Cardiac muscle cell (in vitro differentiated cells and primary cell): ENCODE measurements around the gene CUEDC1. TPM values are rescaled to one million over a fixed set of nuclear protein-coding genes. Genes with fewer than 3 reads are reported as not detected.

Experiments
- DNase-seq, 2 donors: peaks; one replicate each; pipeline versions ENCODE4 v3.0.0 to v3.0.0-alpha.2; 2010 to 2017; ENCODE audit warnings: low read depth in 1 of 2, low spot score in 1 of 2
- H3K27ac ChIP-seq: fragments of 200-600 bp; sonication (generic); 2 replicates; pipeline ENCODE4 v1.5.1; 2016
- H3K27me3 ChIP-seq: fragments of 200-600 bp; sonication (generic); 2 replicates; pipeline ENCODE4 v1.6.0; 2016; ENCODE audit warnings: control low read depth
- H3K36me3 ChIP-seq: fragments of 200-600 bp; sonication (generic); 2 replicates; pipeline ENCODE4 v1.5.1; 2016; ENCODE audit warnings: control low read depth
- H3K4me1 ChIP-seq: fragments of 200-600 bp; sonication (generic); 2 replicates; pipeline ENCODE4 v1.8.1; 2017; ENCODE audit warnings: low read depth, mild to moderate bottlenecking, mixed run types
- H3K4me3 ChIP-seq: fragments of 200-600 bp; sonication (generic); 2 replicates; pipeline ENCODE4 v1.5.1; 2016; ENCODE audit warnings: mild to moderate bottlenecking
- H3K9me3 ChIP-seq: fragments of 200-600 bp; sonication (generic); 2 replicates; pipeline ENCODE4 v1.5.1; 2017; ENCODE audit warnings: low read depth, mild to moderate bottlenecking, control low read depth
- CTCF ChIP-seq: IDR thresholded peaks from 2 replicates; pipeline ENCODE4 v1.5.1; 2012; ENCODE audit warnings: low read depth, mild to moderate bottlenecking, low read length
- polyA plus RNA-seq: library from polyadenylated mRNA; unstranded; fragments of >200 nt; fragmentation: Nextera tagmentation; extraction: Ambion mirVana; gene quantifications from 2 replicates; pipeline ENCODE4 v1.2.1, GENCODE V29; 2016
- total RNA-seq: library from RNA; depleted of rRNA; stranded (reverse); fragments of >200 nt; gene quantifications from 2 replicates; pipeline ENCODE4 v1.2.3, GENCODE V29; 2016

Gene CUEDC1
- total and polyA plus RNA-seq, 2 experiments from 2014 or later = 10.9 to 18.3 TPM

GRCh38 chr17:57899391-57899790 is 55.8 kb downstream of the CUEDC1 start:
- TF ChIP-seq CTCF = no peak
- peaks cover 20% of the 10 kb centered on the region for H3K4me1 ChIP-seq

GRCh38 chr17:57898487-57899311 is 56.5 kb downstream of the CUEDC1 start:
- no peak overlapping the region for H3K4me3 ChIP-seq
- DNase-seq = peak; percentile 38 to 93
- peak overlapping the region; percentile 92 for H3K27ac ChIP-seq
- no peaks in the 10 kb centered on the region for H3K36me3 ChIP-seq
- no peaks in the 10 kb centered on the region for H3K27me3 ChIP-seq
- no peaks in the 10 kb centered on the region for H3K9me3 ChIP-seq
- peaks cover 18% of the 10 kb centered on the region for H3K4me1 ChIP-seq
- no peak for TF ChIP-seq CTCF

More at GRCh38 chr17:57899391-57899790, 55.8 kb downstream of the CUEDC1 start:
- peak overlapping the region; percentile 92 for H3K27ac ChIP-seq
- no peaks in the 10 kb centered on the region for H3K27me3 ChIP-seq
- no peak for DNase-seq
- no peaks in the 10 kb centered on the region for H3K9me3 ChIP-seq
- no peak overlapping the region for H3K4me3 ChIP-seq
- H3K36me3 ChIP-seq = no peaks in the 10 kb centered on the region

GRCh38 chr17:57895382-57896060 is 59.7 kb downstream of the CUEDC1 start:
- peaks cover 26% of the 10 kb centered on the region for H3K4me1 ChIP-seq
- no peaks in the 10 kb centered on the region for H3K27me3 ChIP-seq
- no peak overlapping the region for H3K4me3 ChIP-seq
- TF ChIP-seq CTCF = no peak
- H3K36me3 ChIP-seq = no peaks in the 10 kb centered on the region
- no peaks in the 10 kb centered on the region for H3K9me3 ChIP-seq
- no peak overlapping the region for H3K27ac ChIP-seq
- DNase-seq = no peak

GRCh38 chr17:57894848-57895247 is 60.4 kb downstream of the CUEDC1 start:
- Histone ChIP-seq H3K4me1 (peaks cover 26% of the 10 kb centered on the region), H3K27me3 (no peaks in the 10 kb centered on the region), H3K36me3 (no peaks in the 10 kb centered on the region), H3K4me3 (no peak overlapping the region), H3K27ac (no peak overlapping the region), H3K9me3 (no peaks in the 10 kb centered on the region)
- no peak for TF ChIP-seq CTCF
- no peak for DNase-seq

GRCh38 chr17:57892820-57893595 is 62.2 kb downstream of the CUEDC1 start:
- no peaks in the 10 kb centered on the region for H3K9me3 ChIP-seq
- no peaks in the 10 kb centered on the region for H3K36me3 ChIP-seq
- peak; percentile 73 to 99 for DNase-seq
- no peak overlapping the region for H3K4me3 ChIP-seq
- H3K27me3 ChIP-seq = no peaks in the 10 kb centered on the region
- no peak for TF ChIP-seq CTCF
- peak overlapping the region; percentile 91 for H3K27ac ChIP-seq
- H3K4me1 ChIP-seq = peaks cover 12% of the 10 kb centered on the region
